Colonic mucosa (tissue), 4 donors: ENCODE results near the gene TSHZ2. TPM values are rescaled to one million over a fixed set of nuclear protein-coding genes. Genes with fewer than 3 reads are reported as not detected.

Experiments used
- DNase-seq: peaks from one replicate; pipeline ENCODE4 v3.0.0-alpha.2; 2020
- H3K27ac ChIP-seq: fragments of 200-600 bp; one replicate; pipeline ENCODE4 v1.8.0; 2021
- H3K27me3 ChIP-seq: fragments of 200-600 bp; one replicate; pipeline ENCODE4 v1.8.0; 2021
- H3K36me3 ChIP-seq: fragments of 200-600 bp; one replicate; pipeline ENCODE4 v1.8.0; 2021
- H3K4me1 ChIP-seq: fragments of 200-600 bp; one replicate; pipeline ENCODE4 v1.8.0; 2021; ENCODE audit warnings: mild to moderate bottlenecking
- H3K4me3 ChIP-seq: fragments of 200-600 bp; one replicate; pipeline ENCODE4 v1.8.0; 2021
- H3K9ac ChIP-seq, 2 donors: one replicate each; pipeline ENCODE4 v1.7.0; 2013; ENCODE audit warnings: control low read depth in 2 of 2, low read depth in 2 of 2, low read length in 2 of 2
- H3K9me3 ChIP-seq: fragments of 200-600 bp; one replicate; pipeline ENCODE4 v1.8.0; 2021
- CTCF ChIP-seq: fragments of 200-600 bp; IDR thresholded peaks from one replicate; pipeline ENCODE4 v1.8.0; 2022; ENCODE audit warnings: antibody characterized with exemption, mild to moderate bottlenecking
- intact Hi-C: fragments of 100-400 bp; cut with DNase I; formaldehyde crosslinking; loops from one replicate; pipeline ENCODE4 v1.14.1; 2022
- total RNA-seq, 2 donors: library from RNA; stranded (reverse); fragmentation: NEBNext Ultra II Directional in 1 of 2; extraction: Animal tissue kit (Norgen Biotek cat#: 25700) in 1 of 2; gene quantifications; one replicate each; pipeline ENCODE4 v1.2.1, GENCODE V29; 2021
- donor health status: healthy.
- donor health status: DM: no; HTN: no; CAD: no.
- donor health status: DM: no; HTN: no; CAD: no.

The TSHZ2 gene
- total RNA-seq, 2 donors from 2014 or later = 2.1 to 3.1 TPM

GRCh38 chr20:53011640-53012039 is 39.5 kb downstream of the TSHZ2 start:
- no peaks in the 10 kb centered on the region for H3K36me3 ChIP-seq
- intact Hi-C loops = no loop called here
- H3K27ac ChIP-seq = no peak overlapping the region
- H3K9ac ChIP-seq = no peak overlapping the region
- H3K27me3 ChIP-seq = no peaks in the 10 kb centered on the region
- H3K9me3 ChIP-seq = no peaks in the 10 kb centered on the region
- no peak overlapping the region for H3K4me3 ChIP-seq
- no peaks in the 10 kb centered on the region for H3K4me1 ChIP-seq
- no peak for DNase-seq
- no peak for TF ChIP-seq CTCF

GRCh38 chr20:53013183-53013582 is 41.0 kb downstream of the TSHZ2 start:
- Histone ChIP-seq H3K4me3 (no peak overlapping the region), H3K9me3 (no peaks in the 10 kb centered on the region), H3K9ac (no peak overlapping the region), H3K27ac (no peak overlapping the region), H3K4me1 (no peaks in the 10 kb centered on the region), H3K36me3 (no peaks in the 10 kb centered on the region), H3K27me3 (no peaks in the 10 kb centered on the region)
- DNase-seq = no peak
- TF ChIP-seq CTCF = no peak
- intact Hi-C loops = no loop called here

- TF ChIP-seq CTCF = no peak
- no peaks in the 10 kb centered on the region for H3K36me3 ChIP-seq
- H3K4me3 ChIP-seq = no peak overlapping the region
- H3K27me3 ChIP-seq = no peaks in the 10 kb centered on the region
- H3K9me3 ChIP-seq = no peaks in the 10 kb centered on the region
- no peaks in the 10 kb centered on the region for H3K4me1 ChIP-seq
- no peak overlapping the region for H3K27ac ChIP-seq
- H3K9ac ChIP-seq = no peak overlapping the region
- intact Hi-C loops = no loop called here
- no peak for DNase-seq
Measured at GRCh38 chr20:53013847-53014246, 41.7 kb downstream of the TSHZ2 start.

- DNase-seq = no peak
- no peaks in the 10 kb centered on the region for H3K9me3 ChIP-seq
- no peak overlapping the region for H3K27ac ChIP-seq
- intact Hi-C loops = no loop called here
- no peak for TF ChIP-seq CTCF
- no peak overlapping the region for H3K4me3 ChIP-seq
- no peaks in the 10 kb centered on the region for H3K27me3 ChIP-seq
- no peaks in the 10 kb centered on the region for H3K4me1 ChIP-seq
- H3K9ac ChIP-seq = no peak overlapping the region
- no peaks in the 10 kb centered on the region for H3K36me3 ChIP-seq
Measured at GRCh38 chr20:53016071-53016470, 43.9 kb downstream of the TSHZ2 start.

GRCh38 chr20:53016534-53017042 is 44.4 kb downstream of the TSHZ2 start:
- Histone ChIP-seq H3K9ac (no peak overlapping the region), H3K36me3 (no peaks in the 10 kb centered on the region), H3K27me3 (no peaks in the 10 kb centered on the region), H3K27ac (no peak overlapping the region), H3K4me3 (no peak overlapping the region), H3K4me1 (no peaks in the 10 kb centered on the region), H3K9me3 (no peaks in the 10 kb centered on the region)
- no peak for TF ChIP-seq CTCF
- intact Hi-C loops = no loop called here
- no peak for DNase-seq

GRCh38 chr20:53017206-53017605 is 45.0 kb downstream of the TSHZ2 start:
- H3K9me3 ChIP-seq = no peaks in the 10 kb centered on the region
- DNase-seq = no peak
- H3K27ac ChIP-seq = no peak overlapping the region
- no peaks in the 10 kb centered on the region for H3K27me3 ChIP-seq
- no peak for TF ChIP-seq CTCF
- H3K36me3 ChIP-seq = no peaks in the 10 kb centered on the region
- H3K4me3 ChIP-seq = no peak overlapping the region
- intact Hi-C loops = no loop called here
- H3K4me1 ChIP-seq = no peaks in the 10 kb centered on the region
- H3K9ac ChIP-seq = no peak overlapping the region
